NCI-H1436 (cell line): ENCODE results near the gene SCN4B.

Source experiments
- DNase-seq: peaks from one replicate; lab custom pipeline; 2025; lab: John Stamatoyannopoulos, UW

Gene SCN4B

GRCh38 chr11:118152020-118152551, 537 bp downstream of the SCN4B start:
- no peak for DNase-seq

- DNase-seq = no peak
These were observed 1.2 kb downstream of the SCN4B start for GRCh38 chr11:118151431-118151830.

- no peak for DNase-seq
These were observed 3.1 kb downstream of the SCN4B start for GRCh38 chr11:118149493-118149892.

GRCh38 chr11:118148856-118149255, 3.8 kb downstream of the SCN4B start:
- no peak for DNase-seq

GRCh38 chr11:118148240-118148639, 4.4 kb downstream of the SCN4B start:
- no peak for DNase-seq

- no peak for DNase-seq
These were observed 5.1 kb downstream of the SCN4B start for GRCh38 chr11:118147502-118147901.

GRCh38 chr11:118146554-118146953, 6.1 kb downstream of the SCN4B start:
- no peak for DNase-seq

- DNase-seq = peak; percentile 86
These were observed 7.1 kb downstream of the SCN4B start for GRCh38 chr11:118145285-118146227.

GRCh38 chr11:118144301-118145268, 8.0 kb downstream of the SCN4B start:
- DNase-seq = no peak

GRCh38 chr11:118143661-118144185, 8.9 kb downstream of the SCN4B start:
- no peak for DNase-seq

- no peak for DNase-seq
These were observed 9.8 kb downstream of the SCN4B start for GRCh38 chr11:118142809-118143208.

- DNase-seq = no peak
These were observed 10.5 kb downstream of the SCN4B start for GRCh38 chr11:118142081-118142480.

- no peak for DNase-seq
These were observed 13.0 kb downstream of the SCN4B start for GRCh38 chr11:118139578-118139977.

- DNase-seq = no peak
These were observed 13.7 kb downstream of the SCN4B start for GRCh38 chr11:118138839-118139420.

- DNase-seq = no peak
These were observed 15.8 kb downstream of the SCN4B start for GRCh38 chr11:118136801-118137200.

- DNase-seq = no peak
These were observed 16.3 kb downstream of the SCN4B start for GRCh38 chr11:118136341-118136740.

- no peak for DNase-seq
These were observed 16.8 kb downstream of the SCN4B start for GRCh38 chr11:118135796-118136165.

GRCh38 chr11:118135051-118135795, 17.4 kb downstream of the SCN4B start:
- no peak for DNase-seq

GRCh38 chr11:118133816-118134215, 18.8 kb downstream of the SCN4B start:
- no peak for DNase-seq

GRCh38 chr11:118132385-118133151, 20.1 kb downstream of the SCN4B start:
- DNase-seq = no peak
